Measurements from ENCODE around the gene SYDE1. TPM values are rescaled to one million over a fixed set of nuclear protein-coding genes. Genes with fewer than 3 reads are reported as not detected.

Gene SYDE1
- total RNA-seq, 3 donors from 2014 or later (not counting 1 experiment from before 2014, with no cell fraction given) = not detected

GRCh38 chr19:15113245-15114152 lies 6.3 kb downstream of the SYDE1 start:
- Mint-ChIP-seq H3K36me3 (no peaks in the 10 kb centered on the region), H3K4me3 (no peak overlapping the region), H3K9me3 (no peaks in the 10 kb centered on the region), H3K27me3 (ENCODE audit: low read depth in 2 of 2) (peaks cover 2 to 3% of the 10 kb centered on the region in 2 donors), H3K27ac (no peak overlapping the region), H3K4me1 (peaks cover 0 to 2% of the 10 kb centered on the region in 2 donors)
- Histone ChIP-seq H3K4me3 (ENCODE audit: low read length) (no peak overlapping the region), H3K27me3 (ENCODE audit: control insufficient read depth, insufficient read depth, low read length) (no peaks in the 10 kb centered on the region), H3K9me3 (ENCODE audit: control insufficient read depth, insufficient read depth, low read length) (no peaks in the 10 kb centered on the region), H3K36me3 (ENCODE audit: control insufficient read depth, insufficient read depth, low read length) (peaks cover 35% of the 10 kb centered on the region), H3K27ac (ENCODE audit: low read length) (no peak overlapping the region), H3K4me1 (ENCODE audit: control insufficient read depth, insufficient read depth, low read length) (no peaks in the 10 kb centered on the region)
- no peak for TF ChIP-seq CTCF (IDR thresholded peaks at IDR 0.05)
- WGBS (ENCODE audit: insufficient coverage) = 92% methylated on average over 58 of the region's 58 CpGs
- ATAC-seq (no peak), DNase-seq (no peak)
- intact Hi-C loops (cut with micrococcal nuclease) = no loop called here

- Mint-ChIP-seq H3K9me3 (no peaks in the 10 kb centered on the region), H3K36me3 (no peaks in the 10 kb centered on the region), H3K27me3 (ENCODE audit: low read depth in 2 of 2) (no peaks in the 10 kb centered on the region), H3K4me1 (no peaks in the 10 kb centered on the region), H3K27ac (no peak overlapping the region), H3K4me3 (no peak overlapping the region)
- no peak for TF ChIP-seq CTCF (IDR thresholded peaks at IDR 0.05)
- Histone ChIP-seq H3K36me3 (ENCODE audit: control insufficient read depth, insufficient read depth, low read length) (peaks cover 40% of the 10 kb centered on the region), H3K4me3 (ENCODE audit: low read length) (no peak overlapping the region), H3K9me3 (ENCODE audit: control insufficient read depth, insufficient read depth, low read length) (no peaks in the 10 kb centered on the region), H3K27ac (ENCODE audit: low read length) (no peak overlapping the region), H3K4me1 (ENCODE audit: control insufficient read depth, insufficient read depth, low read length) (no peaks in the 10 kb centered on the region), H3K27me3 (ENCODE audit: control insufficient read depth, insufficient read depth, low read length) (no peaks in the 10 kb centered on the region)
- no peak for DNase-seq
- WGBS (ENCODE audit: insufficient coverage) = 90% methylated on average over 6 of the region's 7 CpGs
- ATAC-seq = no peak
- intact Hi-C loops (cut with micrococcal nuclease) = no loop called here
These were observed 6.9 kb downstream of the SYDE1 start for GRCh38 chr19:15114153-15114540.

- H3K4me1 ChIP-seq (ENCODE audit: control insufficient read depth, insufficient read depth, low read length) = no peaks in the 10 kb centered on the region
- H3K4me3 ChIP-seq (ENCODE audit: low read length) = no peak overlapping the region
- Mint-ChIP-seq H3K27ac (no peak overlapping the region), H3K27me3 (ENCODE audit: low read depth in 2 of 2) (no peaks in the 10 kb centered on the region), H3K9me3 (no peaks in the 10 kb centered on the region), H3K36me3 (no peaks in the 10 kb centered on the region), H3K4me1 (no peaks in the 10 kb centered on the region), H3K4me3 (no peak overlapping the region)
- ATAC-seq (no peak), DNase-seq (no peak)
- no peak overlapping the region for H3K27ac ChIP-seq (ENCODE audit: low read length)
- WGBS (ENCODE audit: insufficient coverage) = 96% methylated on average over 13 of the region's 13 CpGs
- H3K9me3 ChIP-seq (ENCODE audit: control insufficient read depth, insufficient read depth, low read length) = no peaks in the 10 kb centered on the region
- peaks cover 50% of the 10 kb centered on the region for H3K36me3 ChIP-seq (ENCODE audit: control insufficient read depth, insufficient read depth, low read length)
- TF ChIP-seq CTCF (IDR thresholded peaks at IDR 0.05) = no peak
- intact Hi-C loops (cut with micrococcal nuclease) = no loop called here
- no peaks in the 10 kb centered on the region for H3K27me3 ChIP-seq (ENCODE audit: control insufficient read depth, insufficient read depth, low read length)
These were observed 7.9 kb downstream of the SYDE1 start for GRCh38 chr19:15115080-15115479.

Measured in natural killer cell (primary cell).